ENCODE results near the gene AZGP1. TPM values are rescaled to one million over a fixed set of nuclear protein-coding genes. Genes with fewer than 3 reads are reported as not detected.

The AZGP1 gene
- total RNA-seq: not detected in 2 replicates

GRCh38 chr7:99975782-99976521 is at the start of gene AZGP1:
TSS of gene AZGP1 (minus strand) at chr7:99976031. CDS start at chr7:99976020, 11 bp downstream.

GRCh38 chr7:100015232-100016214 is 39.7 kb upstream of the AZGP1 start, which contains the start of gene ZKSCAN1:
TSS of gene ZKSCAN1 (plus strand) at chr7:100015596. CDS start at chr7:100023507, 7,911 bp downstream.

GRCh38 chr7:99928994-99929729 is 46.7 kb downstream of the AZGP1 start, which contains the start of gene GJC3:
TSS of gene GJC3 (minus strand) at chr7:99929620. CDS start at chr7:99929620, 0 bp downstream.

GRCh38 chr7:99918959-99919813 is 56.6 kb downstream of the AZGP1 start, which contains the start of gene TRIM4:
TSS of gene TRIM4 (minus strand) at chr7:99919530. CDS start at chr7:99919401, 129 bp downstream.

Small RNAs within 50 kb of the gene (small RNA-seq; reads per million reads assigned to genes)
- gene RF00019 (ENCODE audit: low replicate concordance) (not detected), gene RF00561 (ENCODE audit: low replicate concordance) (not detected)

Other genes starting within 250 kb of the AZGP1 start
- gene CYP3A7, start 240.8 kb downstream of the AZGP1 start, total RNA-seq: 0.44 TPM in 1 of 2 replicates, not detected in the other
- gene CYP3A4, start 191.8 kb downstream of the AZGP1 start, total RNA-seq: not detected in 2 replicates
- not detected in 2 replicates for gene CYP3A43, start 148.0 kb downstream of the AZGP1 start, total RNA-seq
- gene OR2AE1, start 99.0 kb downstream of the AZGP1 start, total RNA-seq: 0.66 TPM in 1 of 2 replicates, not detected in the other
- gene TRIM4, start 56.5 kb downstream of the AZGP1 start, total RNA-seq: 12.9 and 26.9 TPM in 2 replicates
- not detected in 2 replicates for gene GJC3, start 46.4 kb downstream of the AZGP1 start, total RNA-seq
- gene ZKSCAN1, start 39.6 kb upstream of the AZGP1 start, total RNA-seq: 31.9 and 33.3 TPM in 2 replicates
- gene ZSCAN21, start 73.7 kb upstream of the AZGP1 start, total RNA-seq: 7.9 and 10.5 TPM in 2 replicates
- gene ZNF3, start 105.7 kb upstream of the AZGP1 start, total RNA-seq: 31.7 and 41.1 TPM in 2 replicates
- 122 and 154 TPM in 2 replicates for gene COPS6, start 112.9 kb upstream of the AZGP1 start, total RNA-seq
- gene MCM7, start 125.4 kb upstream of the AZGP1 start, total RNA-seq: 24.1 and 179 TPM in 2 replicates
- 26.7 and 26.9 TPM in 2 replicates for gene AP4M1, start 125.6 kb upstream of the AZGP1 start, total RNA-seq
- 43.8 and 74.3 TPM in 2 replicates for gene TAF6, start 143.3 kb upstream of the AZGP1 start, total RNA-seq
- 19.3 and 30.9 TPM in 2 replicates for gene CNPY4, start 143.6 kb upstream of the AZGP1 start, total RNA-seq
- 2.6 and 2.9 TPM in 2 replicates for gene MBLAC1, start 150.9 kb upstream of the AZGP1 start, total RNA-seq
- gene LAMTOR4, start 172.9 kb upstream of the AZGP1 start, total RNA-seq: 41.8 and 67.4 TPM in 2 replicates
- gene TRAPPC14, start 182.7 kb upstream of the AZGP1 start, total RNA-seq: 10.9 and 12.7 TPM in 2 replicates
- gene GAL3ST4, start 192.6 kb upstream of the AZGP1 start, total RNA-seq: 2.2 and 2.6 TPM in 2 replicates
- 0.66 and 1.9 TPM in 2 replicates for gene GPC2, start 201.3 kb upstream of the AZGP1 start, total RNA-seq
- gene STAG3, start 201.9 kb upstream of the AZGP1 start, total RNA-seq: 0.44 and 1.1 TPM in 2 replicates
- not detected in 2 replicates for gene PVRIG, start 243.9 kb upstream of the AZGP1 start, total RNA-seq